ENCODE results near the gene TMCO4. TPM values are rescaled to one million over a fixed set of nuclear protein-coding genes. Genes with fewer than 3 reads are reported as not detected.

TMCO4 gene
- total and polyA plus RNA-seq, 10 of the 15 experiments (the other 5 are each of a cell fraction or from before 2014, with no cell fraction given): 2.4 to 20.8 (median 13.0) TPM

GRCh38 chr1:19812875-19813642 is 13.3 kb upstream of the TMCO4 start:
- BruUV-seq (replicated peaks): no TSS peak
- CTCF ChIA-PET: interaction anchor here (0.9 to 1.6 kb wide), 8 partner anchors 11 to 567 kb away, joined by 3 to 7 read pairs (median 4); no protein-coding TSS in a partner anchor
- in situ Hi-C loops (cut with MboI) (no loop called here), intact Hi-C loops (cut with micrococcal nuclease; ENCODE audit: unreplicated experiment) (no loop called here)
- SMC1A ChIA-PET (ENCODE audit: uncharacterized antibody, unreplicated experiment): interaction anchor here (1.6 kb wide), 1 partner anchor 98 kb away, joined by 3 read pairs; no protein-coding TSS in a partner anchor
- Histone ChIP-seq H3K4me1 (ENCODE audit: control insufficient read depth, insufficient read depth, low read length) (no peaks in the 10 kb centered on the region), H3K36me3 (ENCODE audit: control insufficient read depth in 2 of 2, insufficient read depth in 2 of 2, low read length in 1 of 2) (no peaks in the 10 kb centered on the region), H3K27ac (ENCODE audit: control insufficient read depth, insufficient read depth) (no peak overlapping the region), H2AFZ (ENCODE audit: control insufficient read depth, low read depth, low read length) (no peak overlapping the region), H3K4me3 (no peak overlapping the region), H4K20me1 (ENCODE audit: control insufficient read depth, insufficient read depth) (no peaks in the 10 kb centered on the region), H3K9me3 (replicated peaks; ENCODE audit: control insufficient read depth, insufficient read depth, low read length) (no peaks in the 10 kb centered on the region), H3K27me3 (replicated peaks in 1 of 2; ENCODE audit: control insufficient read depth in 2 of 2, insufficient read depth in 2 of 2, low read length in 1 of 2) (no peaks in the 10 kb centered on the region; a peak in 1 of 4 replicates), H3K4me2 (ENCODE audit: control insufficient read depth, insufficient read depth) (no peak overlapping the region), H3K9ac (ENCODE audit: control insufficient read depth, insufficient read depth, low read length) (no peak overlapping the region), H3K79me2 (ENCODE audit: control insufficient read depth, insufficient read depth, low read length) (no peaks in the 10 kb centered on the region)
- ATAC-seq (no peak), DNase-seq (ENCODE audit: low read depth, low spot score) (no peak), FAIRE-seq (no peak)
- 35% methylated on average over 15 of the region's 15 CpGs for WGBS (ENCODE audit: insufficient coverage, insufficient replicate concordance, low lambda C conversion rate, missing lambda C conversion rate)
- RAD21 ChIA-PET (ENCODE audit: unreplicated experiment): interaction anchor here (2.2 kb wide), 1 partner anchor 151 kb away, joined by 13 read pairs; no protein-coding TSS in a partner anchor
- POLR2A ChIA-PET: no interaction called here
- no peak for TF ChIP-seq ESRRA (IDR thresholded peaks at IDR 0.05; ENCODE audit: low read length)
- TF ChIP-seq NR2C2 (IDR thresholded peaks at IDR 0.05; ENCODE audit: borderline replicate concordance, control insufficient read depth, insufficient read length, low read depth): no peak
- no peak for TF ChIP-seq POLR2AphosphoS5 (IDR thresholded peaks at IDR 0.05; ENCODE audit: low read length)
- no peak for TF ChIP-seq CHD4 (IDR thresholded peaks at IDR 0.05)
- TF ChIP-seq RELA (IDR thresholded peaks at IDR 0.05; ENCODE audit: borderline replicate concordance, partially characterized antibody): no peak
- TF ChIP-seq EGR1 (IDR thresholded peaks at IDR 0.05; ENCODE audit: borderline replicate concordance in 1 of 2, low read depth in 2 of 2, low read length in 2 of 2): no peak
- no peak for TF ChIP-seq SIN3A (IDR thresholded peaks at IDR 0.05; ENCODE audit: low read depth, low read length)
- no peak for TF ChIP-seq NFIC (IDR thresholded peaks at IDR 0.05; ENCODE audit: low read depth, low read length)
- TF ChIP-seq, protein P1, sequence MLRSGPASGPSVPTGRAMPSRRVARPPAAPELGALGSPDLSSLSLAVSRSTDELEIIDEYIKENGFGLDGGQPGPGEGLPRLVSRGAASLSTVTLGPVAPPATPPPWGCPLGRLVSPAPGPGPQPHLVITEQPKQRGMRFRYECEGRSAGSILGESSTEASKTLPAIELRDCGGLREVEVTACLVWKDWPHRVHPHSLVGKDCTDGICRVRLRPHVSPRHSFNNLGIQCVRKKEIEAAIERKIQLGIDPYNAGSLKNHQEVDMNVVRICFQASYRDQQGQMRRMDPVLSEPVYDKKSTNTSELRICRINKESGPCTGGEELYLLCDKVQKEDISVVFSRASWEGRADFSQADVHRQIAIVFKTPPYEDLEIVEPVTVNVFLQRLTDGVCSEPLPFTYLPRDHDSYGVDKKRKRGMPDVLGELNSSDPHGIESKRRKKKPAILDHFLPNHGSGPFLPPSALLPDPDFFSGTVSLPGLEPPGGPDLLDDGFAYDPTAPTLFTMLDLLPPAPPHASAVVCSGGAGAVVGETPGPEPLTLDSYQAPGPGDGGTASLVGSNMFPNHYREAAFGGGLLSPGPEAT (IDR thresholded peaks at IDR 0.05; ENCODE audit: low read depth): no peak
- TF ChIP-seq CREB1 (IDR thresholded peaks at IDR 0.05; ENCODE audit: low read depth): no peak
- TF ChIP-seq BCL3 (IDR thresholded peaks at IDR 0.05; ENCODE audit: borderline replicate concordance, insufficient read depth, low read depth, low read length, poor library complexity, severe bottlenecking): no peak
- no peak for TF ChIP-seq SP1 (IDR thresholded peaks at IDR 0.05; ENCODE audit: low read depth, low read length)
- no peak for TF ChIP-seq BRCA1 (IDR thresholded peaks at IDR 0.05; ENCODE audit: low read depth, low read length)
- no peak for TF ChIP-seq REST (IDR thresholded peaks at IDR 0.05; ENCODE audit: low read depth, low read length)
- no peak for TF ChIP-seq RUNX3 (IDR thresholded peaks at IDR 0.05; ENCODE audit: low read length)
- TF ChIP-seq, protein P2, sequence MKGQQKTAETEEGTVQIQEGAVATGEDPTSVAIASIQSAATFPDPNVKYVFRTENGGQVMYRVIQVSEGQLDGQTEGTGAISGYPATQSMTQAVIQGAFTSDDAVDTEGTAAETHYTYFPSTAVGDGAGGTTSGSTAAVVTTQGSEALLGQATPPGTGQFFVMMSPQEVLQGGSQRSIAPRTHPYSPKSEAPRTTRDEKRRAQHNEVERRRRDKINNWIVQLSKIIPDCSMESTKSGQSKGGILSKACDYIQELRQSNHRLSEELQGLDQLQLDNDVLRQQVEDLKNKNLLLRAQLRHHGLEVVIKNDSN (IDR thresholded peaks at IDR 0.05; ENCODE audit: borderline replicate concordance, extremely low read length, insufficient read depth, low read depth, low read length): no peak
